Measurements from ENCODE around the gene CAMK2G.

CAMK2G gene

GRCh38 chr10:73850211-73850610 is 24.1 kb downstream of the CAMK2G start:
- Histone ChIP-seq H3K36me3 (ENCODE audit: control insufficient read depth in 2 of 2, insufficient read depth in 2 of 2, low read length in 2 of 2) (peaks cover 38 to 50% of the 10 kb centered on the region in 2 donors), H3K4me1 (ENCODE audit: control insufficient read depth, insufficient read depth, low read length) (peaks cover 66% of the 10 kb centered on the region), H3K9ac (ENCODE audit: low read length in 2 of 2) (peak overlapping the region; percentile 71 to 86), H3K27ac (ENCODE audit: low read length) (peak overlapping the region; percentile 99), H3K4me3 (ENCODE audit: low read length in 2 of 2) (peak overlapping the region in 1 of 2 donors; percentile 15), H3K9me3 (ENCODE audit: control insufficient read depth in 2 of 2, low read length in 2 of 2) (no peaks in the 10 kb centered on the region), H3K27me3 (ENCODE audit: control insufficient read depth in 1 of 2, insufficient read depth in 2 of 2, low read length in 2 of 2) (no peaks in the 10 kb centered on the region)

- H3K9ac ChIP-seq (ENCODE audit: low read length in 2 of 2): peak overlapping the region; percentile 29 to 39
- peak overlapping the region; percentile 99 for H3K27ac ChIP-seq (ENCODE audit: low read length)
- H3K36me3 ChIP-seq (ENCODE audit: control insufficient read depth in 2 of 2, insufficient read depth in 2 of 2, low read length in 2 of 2): peaks cover 38 to 55% of the 10 kb centered on the region in 2 donors
- H3K4me1 ChIP-seq (ENCODE audit: control insufficient read depth, insufficient read depth, low read length): peaks cover 54% of the 10 kb centered on the region
- H3K4me3 ChIP-seq (ENCODE audit: low read length in 2 of 2): peak overlapping the region in 1 of 2 donors; percentile 35
- H3K27me3 ChIP-seq (ENCODE audit: control insufficient read depth in 1 of 2, insufficient read depth in 2 of 2, low read length in 2 of 2): no peaks in the 10 kb centered on the region
- H3K9me3 ChIP-seq (ENCODE audit: control insufficient read depth in 2 of 2, low read length in 2 of 2): no peaks in the 10 kb centered on the region
Measured at GRCh38 chr10:73848821-73849489, 25.4 kb downstream of the CAMK2G start.

- Histone ChIP-seq H3K4me3 (ENCODE audit: low read length in 2 of 2) (no peak overlapping the region), H3K4me1 (ENCODE audit: control insufficient read depth, insufficient read depth, low read length) (peaks cover 35% of the 10 kb centered on the region), H3K9me3 (ENCODE audit: control insufficient read depth in 2 of 2, low read length in 2 of 2) (no peaks in the 10 kb centered on the region), H3K9ac (ENCODE audit: low read length in 2 of 2) (no peak overlapping the region), H3K27ac (ENCODE audit: low read length) (no peak overlapping the region), H3K27me3 (ENCODE audit: control insufficient read depth in 1 of 2, insufficient read depth in 2 of 2, low read length in 2 of 2) (no peaks in the 10 kb centered on the region), H3K36me3 (ENCODE audit: control insufficient read depth in 2 of 2, insufficient read depth in 2 of 2, low read length in 2 of 2) (peaks cover 42 to 57% of the 10 kb centered on the region in 2 donors)
Measured at GRCh38 chr10:73847031-73847430, 27.3 kb downstream of the CAMK2G start.

GRCh38 chr10:73843261-73843660 is 31.1 kb downstream of the CAMK2G start:
- H3K36me3 ChIP-seq (ENCODE audit: control insufficient read depth in 2 of 2, insufficient read depth in 2 of 2, low read length in 2 of 2): peaks cover 61 to 77% of the 10 kb centered on the region in 2 donors
- no peaks in the 10 kb centered on the region for H3K9me3 ChIP-seq (ENCODE audit: control insufficient read depth in 2 of 2, low read length in 2 of 2)
- no peak overlapping the region for H3K27ac ChIP-seq (ENCODE audit: low read length)
- H3K4me3 ChIP-seq (ENCODE audit: low read length in 2 of 2): no peak overlapping the region
- H3K9ac ChIP-seq (ENCODE audit: low read length in 2 of 2): no peak overlapping the region
- no peaks in the 10 kb centered on the region for H3K4me1 ChIP-seq (ENCODE audit: control insufficient read depth, insufficient read depth, low read length)
- no peaks in the 10 kb centered on the region for H3K27me3 ChIP-seq (ENCODE audit: control insufficient read depth in 1 of 2, insufficient read depth in 2 of 2, low read length in 2 of 2)

GRCh38 chr10:73842349-73842748 is 32.0 kb downstream of the CAMK2G start:
- H3K27me3 ChIP-seq (ENCODE audit: control insufficient read depth in 1 of 2, insufficient read depth in 2 of 2, low read length in 2 of 2): no peaks in the 10 kb centered on the region
- no peak overlapping the region for H3K4me3 ChIP-seq (ENCODE audit: low read length in 2 of 2)
- peaks cover 61 to 77% of the 10 kb centered on the region in 2 donors for H3K36me3 ChIP-seq (ENCODE audit: control insufficient read depth in 2 of 2, insufficient read depth in 2 of 2, low read length in 2 of 2)
- H3K4me1 ChIP-seq (ENCODE audit: control insufficient read depth, insufficient read depth, low read length): peaks cover 6% of the 10 kb centered on the region
- no peak overlapping the region for H3K9ac ChIP-seq (ENCODE audit: low read length in 2 of 2)
- no peaks in the 10 kb centered on the region for H3K9me3 ChIP-seq (ENCODE audit: control insufficient read depth in 2 of 2, low read length in 2 of 2)
- no peak overlapping the region for H3K27ac ChIP-seq (ENCODE audit: low read length)

GRCh38 chr10:73841526-73842285 is 32.6 kb downstream of the CAMK2G start:
- Histone ChIP-seq H3K4me3 (ENCODE audit: low read length in 2 of 2) (no peak overlapping the region), H3K4me1 (ENCODE audit: control insufficient read depth, insufficient read depth, low read length) (peaks cover 10% of the 10 kb centered on the region), H3K27me3 (ENCODE audit: control insufficient read depth in 1 of 2, insufficient read depth in 2 of 2, low read length in 2 of 2) (no peaks in the 10 kb centered on the region), H3K36me3 (ENCODE audit: control insufficient read depth in 2 of 2, insufficient read depth in 2 of 2, low read length in 2 of 2) (peaks cover 61 to 77% of the 10 kb centered on the region in 2 donors), H3K9ac (ENCODE audit: low read length in 2 of 2) (no peak overlapping the region), H3K9me3 (ENCODE audit: control insufficient read depth in 2 of 2, low read length in 2 of 2) (no peaks in the 10 kb centered on the region), H3K27ac (ENCODE audit: low read length) (peak overlapping the region; percentile 11)

GRCh38 chr10:73841061-73841421 is 33.3 kb downstream of the CAMK2G start:
- no peak overlapping the region for H3K4me3 ChIP-seq (ENCODE audit: low read length in 2 of 2)
- no peak overlapping the region for H3K9ac ChIP-seq (ENCODE audit: low read length in 2 of 2)
- H3K4me1 ChIP-seq (ENCODE audit: control insufficient read depth, insufficient read depth, low read length): peaks cover 10% of the 10 kb centered on the region
- no peak overlapping the region for H3K27ac ChIP-seq (ENCODE audit: low read length)
- H3K27me3 ChIP-seq (ENCODE audit: control insufficient read depth in 1 of 2, insufficient read depth in 2 of 2, low read length in 2 of 2): no peaks in the 10 kb centered on the region
- peaks cover 61 to 77% of the 10 kb centered on the region in 2 donors for H3K36me3 ChIP-seq (ENCODE audit: control insufficient read depth in 2 of 2, insufficient read depth in 2 of 2, low read length in 2 of 2)
- H3K9me3 ChIP-seq (ENCODE audit: control insufficient read depth in 2 of 2, low read length in 2 of 2): no peaks in the 10 kb centered on the region

GRCh38 chr10:73840403-73841060 is 33.8 kb downstream of the CAMK2G start:
- no peak overlapping the region for H3K9ac ChIP-seq (ENCODE audit: low read length in 2 of 2)
- H3K4me3 ChIP-seq (ENCODE audit: low read length in 2 of 2): no peak overlapping the region
- H3K27ac ChIP-seq (ENCODE audit: low read length): no peak overlapping the region
- peaks cover 10% of the 10 kb centered on the region for H3K4me1 ChIP-seq (ENCODE audit: control insufficient read depth, insufficient read depth, low read length)
- peaks cover 60 to 79% of the 10 kb centered on the region in 2 donors for H3K36me3 ChIP-seq (ENCODE audit: control insufficient read depth in 2 of 2, insufficient read depth in 2 of 2, low read length in 2 of 2)
- no peaks in the 10 kb centered on the region for H3K27me3 ChIP-seq (ENCODE audit: control insufficient read depth in 1 of 2, insufficient read depth in 2 of 2, low read length in 2 of 2)
- no peaks in the 10 kb centered on the region for H3K9me3 ChIP-seq (ENCODE audit: control insufficient read depth in 2 of 2, low read length in 2 of 2)

- peaks cover 10% of the 10 kb centered on the region for H3K4me1 ChIP-seq (ENCODE audit: control insufficient read depth, insufficient read depth, low read length)
- H3K9me3 ChIP-seq (ENCODE audit: control insufficient read depth in 2 of 2, low read length in 2 of 2): no peaks in the 10 kb centered on the region
- H3K4me3 ChIP-seq (ENCODE audit: low read length in 2 of 2): no peak overlapping the region
- no peak overlapping the region for H3K27ac ChIP-seq (ENCODE audit: low read length)
- no peak overlapping the region for H3K9ac ChIP-seq (ENCODE audit: low read length in 2 of 2)
- H3K27me3 ChIP-seq (ENCODE audit: control insufficient read depth in 1 of 2, insufficient read depth in 2 of 2, low read length in 2 of 2): no peaks in the 10 kb centered on the region
- H3K36me3 ChIP-seq (ENCODE audit: control insufficient read depth in 2 of 2, insufficient read depth in 2 of 2, low read length in 2 of 2): peaks cover 60 to 81% of the 10 kb centered on the region in 2 donors
Measured at GRCh38 chr10:73840056-73840402, 34.3 kb downstream of the CAMK2G start.

- H3K4me1 ChIP-seq (ENCODE audit: control insufficient read depth, insufficient read depth, low read length): peaks cover 10% of the 10 kb centered on the region
- H3K27me3 ChIP-seq (ENCODE audit: control insufficient read depth in 1 of 2, insufficient read depth in 2 of 2, low read length in 2 of 2): no peaks in the 10 kb centered on the region
- no peaks in the 10 kb centered on the region for H3K9me3 ChIP-seq (ENCODE audit: control insufficient read depth in 2 of 2, low read length in 2 of 2)
- H3K27ac ChIP-seq (ENCODE audit: low read length): no peak overlapping the region
- peaks cover 63 to 80% of the 10 kb centered on the region in 2 donors for H3K36me3 ChIP-seq (ENCODE audit: control insufficient read depth in 2 of 2, insufficient read depth in 2 of 2, low read length in 2 of 2)
- no peak overlapping the region for H3K4me3 ChIP-seq (ENCODE audit: low read length in 2 of 2)
- no peak overlapping the region for H3K9ac ChIP-seq (ENCODE audit: low read length in 2 of 2)
Measured at GRCh38 chr10:73839276-73839966, 34.9 kb downstream of the CAMK2G start.

Measured in stomach smooth muscle (tissue), 2 donors.